GM20000 (cell line): Measurements from ENCODE around the gene DCDC2.
"Not testable (repeated sequence)": the region's sequence is repeated elsewhere in the genome, so short reads cannot be mapped to it uniquely, and the experiment has no call there.

Experiments used
- DNase-seq: peaks from one replicate; pipeline ENCODE4 v3.0.0; 2012; ENCODE audit warnings: low spot score
- TF ChIP-seq, protein P1 (sequence below): IDR thresholded peaks from 2 replicates; pipeline ENCODE4 v1.5.1; 2012; ENCODE audit warnings: mild to moderate bottlenecking, control low read depth; ENCODE audit errors: extremely low read depth, missing control alignments

DCDC2 gene

GRCh38 chr6:24313251-24314141, 44.4 kb downstream of the DCDC2 start:
- TF ChIP-seq, protein P1, sequence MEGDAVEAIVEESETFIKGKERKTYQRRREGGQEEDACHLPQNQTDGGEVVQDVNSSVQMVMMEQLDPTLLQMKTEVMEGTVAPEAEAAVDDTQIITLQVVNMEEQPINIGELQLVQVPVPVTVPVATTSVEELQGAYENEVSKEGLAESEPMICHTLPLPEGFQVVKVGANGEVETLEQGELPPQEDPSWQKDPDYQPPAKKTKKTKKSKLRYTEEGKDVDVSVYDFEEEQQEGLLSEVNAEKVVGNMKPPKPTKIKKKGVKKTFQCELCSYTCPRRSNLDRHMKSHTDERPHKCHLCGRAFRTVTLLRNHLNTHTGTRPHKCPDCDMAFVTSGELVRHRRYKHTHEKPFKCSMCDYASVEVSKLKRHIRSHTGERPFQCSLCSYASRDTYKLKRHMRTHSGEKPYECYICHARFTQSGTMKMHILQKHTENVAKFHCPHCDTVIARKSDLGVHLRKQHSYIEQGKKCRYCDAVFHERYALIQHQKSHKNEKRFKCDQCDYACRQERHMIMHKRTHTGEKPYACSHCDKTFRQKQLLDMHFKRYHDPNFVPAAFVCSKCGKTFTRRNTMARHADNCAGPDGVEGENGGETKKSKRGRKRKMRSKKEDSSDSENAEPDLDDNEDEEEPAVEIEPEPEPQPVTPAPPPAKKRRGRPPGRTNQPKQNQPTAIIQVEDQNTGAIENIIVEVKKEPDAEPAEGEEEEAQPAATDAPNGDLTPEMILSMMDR: no peak
- no peak for DNase-seq

- DNase-seq: not testable (repeated sequence)
These were observed 46.1 kb downstream of the DCDC2 start for GRCh38 chr6:24311775-24312174.

GRCh38 chr6:24307881-24308280, 50.0 kb downstream of the DCDC2 start:
- no peak for DNase-seq
- TF ChIP-seq, protein P1: no peak

- TF ChIP-seq, protein P1: no peak
- no peak for DNase-seq
These were observed 50.9 kb downstream of the DCDC2 start for GRCh38 chr6:24306936-24307335.

DNA sequence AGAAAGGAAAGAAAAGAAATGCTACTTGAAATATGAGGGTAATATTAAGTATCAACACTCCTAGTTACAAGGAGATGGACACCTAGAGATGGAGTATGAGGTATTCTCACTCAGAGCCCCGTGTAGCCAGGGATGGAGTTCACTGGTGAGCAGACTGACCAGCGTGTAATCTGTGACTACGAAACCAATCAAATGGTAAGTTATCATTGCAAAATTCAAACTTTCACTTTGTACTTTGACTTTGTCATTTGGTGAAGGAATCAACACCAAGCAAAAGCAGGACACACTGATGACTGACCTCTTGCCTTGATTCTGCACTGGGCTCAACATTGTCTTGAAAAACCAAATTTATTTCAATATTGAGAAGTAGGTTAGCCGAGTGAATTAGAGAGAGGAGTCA, 51.8 kb downstream of the DCDC2 start:
- TF ChIP-seq, protein P1: no peak
- DNase-seq: no peak

GRCh38 chr6:24296944-24297343, 60.9 kb downstream of the DCDC2 start:
- TF ChIP-seq, protein P1: no peak

DNA sequence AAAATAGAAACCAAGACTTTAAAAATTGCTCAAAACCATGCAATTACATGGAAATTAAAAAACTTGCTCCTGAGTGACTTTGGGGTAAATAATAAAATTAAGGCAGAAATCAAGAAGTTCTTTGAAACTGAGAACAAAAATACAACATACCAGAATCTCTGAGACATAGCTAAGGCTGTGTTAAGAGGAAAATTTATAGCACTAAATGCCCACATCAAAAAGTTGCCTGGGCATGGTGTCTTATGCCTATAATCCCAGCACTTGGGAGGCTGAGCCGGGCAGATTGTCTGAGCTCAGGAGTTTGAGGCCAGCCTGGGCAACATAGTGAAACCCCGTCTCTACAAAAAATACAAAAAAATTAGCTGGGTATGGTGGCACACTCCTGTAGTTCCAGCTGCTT, 64.0 kb downstream of the DCDC2 start:
- not testable (repeated sequence) for DNase-seq

More at GRCh38 chr6:24296944-24297343, 60.9 kb downstream of the DCDC2 start:
- DNase-seq: no peak

DNA sequence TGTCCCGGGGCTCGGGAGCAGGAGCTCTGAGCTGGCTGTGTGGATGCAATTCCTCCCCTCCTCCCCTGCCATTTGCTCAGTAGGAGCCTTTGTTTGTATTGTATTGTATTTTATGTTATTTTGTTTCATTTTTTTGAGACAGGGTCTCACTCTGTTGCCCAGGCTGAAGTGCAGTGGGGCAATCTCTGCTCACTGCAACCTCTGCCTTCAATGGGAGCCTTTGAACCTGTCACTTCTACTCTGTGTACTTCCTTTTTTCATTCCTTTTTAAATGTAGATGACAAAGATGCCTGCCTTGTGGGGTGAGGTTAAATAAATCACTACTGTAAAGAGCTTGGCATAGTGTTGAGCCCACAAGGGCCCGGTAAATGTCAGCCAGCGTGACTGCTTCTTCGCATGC, 70.6 kb downstream of the DCDC2 start:
- DNase-seq: no peak
- TF ChIP-seq, protein P1: no peak
